HG03095 (cell line): ENCODE results near the gene PDE9A.

Experiments used
- ATAC-seq: cut with Tn5 transposase; IDR thresholded peaks from one replicate; pipeline ENCODE4 v1.9.1; 2021; ENCODE audit warnings: moderate library complexity; ENCODE audit not compliant: unreplicated experiment

Gene PDE9A

DNA sequence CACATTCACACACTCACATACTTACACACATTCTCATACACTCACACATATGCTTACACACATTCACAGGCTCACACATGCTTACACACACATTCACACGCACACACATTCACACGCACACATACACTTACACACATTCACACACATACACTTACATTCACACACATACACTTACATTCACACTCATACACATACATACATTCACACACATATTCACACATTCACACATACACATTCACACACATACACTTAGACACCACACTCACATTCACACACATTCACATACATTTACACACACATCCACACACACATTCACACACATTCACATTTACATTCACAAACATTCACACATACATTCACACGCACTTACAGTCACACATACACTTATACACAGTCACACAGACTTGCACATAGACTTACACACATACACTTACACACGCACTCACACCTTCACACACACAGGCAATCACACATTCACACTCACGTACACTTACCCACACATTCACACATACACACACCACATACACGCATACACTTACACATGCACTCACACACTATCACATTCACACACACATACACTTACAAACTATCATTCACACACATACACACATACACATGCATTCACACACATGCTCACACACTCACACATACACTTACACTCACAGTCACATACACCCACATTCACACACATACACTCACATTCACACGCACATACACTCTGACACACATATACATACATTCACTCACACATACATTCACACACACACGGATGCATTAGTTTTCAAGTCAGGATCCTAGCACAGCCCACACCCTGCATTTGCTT, 16.8 kb downstream of the PDE9A start:
- ATAC-seq, result no peak

DNA sequence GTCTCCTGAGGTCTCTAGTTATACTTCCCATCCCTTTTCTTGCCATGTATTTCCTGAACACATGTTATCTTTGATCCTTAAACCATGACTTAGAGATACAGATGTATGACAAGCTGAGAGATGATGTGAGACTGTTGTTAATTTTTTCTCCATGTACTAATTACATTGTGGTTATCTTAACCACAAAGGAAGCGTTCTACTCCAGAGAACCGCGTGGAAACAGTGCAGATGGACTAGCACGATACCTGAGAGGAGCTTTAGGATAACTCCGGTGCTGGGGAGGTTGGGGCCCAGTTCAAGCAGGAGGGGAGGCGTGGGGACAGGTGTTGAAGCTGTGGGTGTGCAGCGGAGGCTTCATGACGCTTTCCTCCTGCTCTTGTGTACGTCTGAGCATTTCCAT, 17.5 kb downstream of the PDE9A start:
- no peak for ATAC-seq

DNA sequence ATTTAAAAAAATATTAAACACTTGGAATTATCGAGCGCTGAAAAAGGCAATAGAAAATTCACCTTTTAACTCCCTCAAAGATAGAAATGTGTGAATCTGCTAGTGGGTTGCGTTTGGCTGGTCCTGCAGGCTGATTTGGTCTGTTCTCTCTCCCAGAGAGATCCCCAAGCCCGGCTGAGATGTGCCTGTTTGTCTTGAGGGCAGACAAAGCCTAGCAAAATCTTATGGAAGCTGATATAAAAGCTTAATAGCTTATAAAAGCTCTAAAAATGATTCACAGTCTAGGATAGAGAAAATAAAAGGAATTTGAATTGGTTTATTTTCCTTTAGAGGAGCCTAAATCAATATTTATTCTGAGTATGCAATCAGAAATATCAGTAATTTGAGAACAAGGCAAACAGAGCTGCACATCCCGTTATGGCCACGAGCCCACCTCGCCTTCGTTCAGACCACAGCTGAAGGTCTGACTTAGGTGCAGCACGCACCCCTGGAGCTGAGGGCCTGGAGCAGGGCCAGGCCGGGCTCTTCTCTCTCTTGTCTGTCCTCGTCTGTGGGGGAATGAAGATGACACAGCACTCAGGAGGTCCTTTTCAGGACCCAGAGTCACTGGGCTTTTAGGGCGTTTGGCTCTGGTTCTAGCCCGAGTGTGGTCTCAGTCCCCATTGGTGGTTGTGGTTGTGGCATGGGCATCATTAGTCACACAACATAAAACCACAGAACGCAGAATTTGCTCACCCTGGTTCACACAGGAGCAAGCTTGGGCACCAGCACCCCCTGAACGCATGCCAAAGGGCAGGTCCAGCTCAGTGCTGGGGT, 18.6 kb downstream of the PDE9A start:
- no peak for ATAC-seq

DNA sequence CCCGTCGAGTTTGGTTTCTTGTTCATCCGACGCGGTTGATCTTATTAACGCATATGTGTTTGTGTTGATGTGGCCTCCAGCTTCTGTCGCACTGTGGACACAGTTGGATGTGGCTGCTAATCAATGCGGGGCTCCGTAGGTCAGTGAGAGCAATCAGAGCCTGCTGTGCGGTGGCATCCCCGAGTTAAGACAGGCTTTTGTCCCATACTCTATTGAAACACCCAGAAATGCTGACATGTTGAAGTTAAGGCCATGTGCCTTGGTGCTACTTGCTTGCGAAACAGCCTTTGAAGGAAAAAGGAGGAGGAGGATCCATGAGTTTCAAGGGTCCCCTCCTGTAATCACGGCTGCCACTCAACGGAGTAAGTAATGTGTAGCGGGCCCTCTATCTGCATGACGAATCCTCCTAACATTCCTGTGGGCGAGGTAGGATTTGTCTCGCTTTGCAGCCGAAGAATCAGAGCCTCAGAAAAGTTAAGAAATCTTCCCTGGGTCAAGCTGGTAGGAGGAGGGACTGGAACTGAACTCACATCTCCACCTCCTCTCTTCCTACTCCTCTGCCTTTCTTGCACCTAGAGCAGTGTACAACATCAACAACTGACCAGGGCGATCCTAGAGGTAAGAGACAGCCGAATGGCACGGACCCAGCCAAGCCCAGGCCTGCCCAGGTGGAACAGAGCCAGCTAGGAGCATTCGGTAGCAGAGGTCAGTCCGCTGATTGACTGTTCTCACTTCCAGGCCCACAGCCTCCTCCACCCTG, 19.5 kb downstream of the PDE9A start:
- ATAC-seq, result no peak

DNA sequence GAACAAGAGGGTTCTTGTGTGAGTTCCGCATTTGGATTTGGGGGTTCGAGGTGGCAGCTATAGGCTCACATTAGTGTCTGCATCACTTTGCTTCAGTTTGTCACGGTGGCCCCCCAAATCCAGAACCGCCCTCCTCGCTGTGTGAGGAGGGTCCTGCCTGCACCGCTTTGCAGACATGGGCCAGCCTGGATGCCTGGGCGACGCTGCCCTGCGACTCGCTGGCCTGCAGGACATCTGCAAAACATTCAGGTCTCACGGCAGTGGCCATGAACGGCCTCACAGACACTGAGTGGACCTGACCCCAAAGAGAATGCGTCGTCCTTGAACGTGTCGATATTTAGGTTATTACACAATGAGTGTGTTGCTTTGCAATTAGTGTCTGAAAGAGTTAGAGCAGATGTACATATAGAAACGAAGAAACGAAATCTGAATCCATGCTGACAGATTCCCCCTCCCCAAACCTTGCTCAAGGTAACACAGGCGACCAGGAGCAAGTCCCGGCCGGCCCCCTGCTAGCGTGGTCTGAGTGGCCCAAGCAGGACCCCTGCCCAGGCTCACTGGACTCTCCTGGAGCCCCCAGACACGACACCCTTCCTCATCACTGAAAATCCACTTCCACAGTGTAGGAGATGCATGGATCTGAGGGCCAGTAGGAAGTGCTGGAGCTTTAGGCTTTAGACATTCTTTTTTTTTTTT, 20.4 kb downstream of the PDE9A start:
- ATAC-seq, result no peak

DNA sequence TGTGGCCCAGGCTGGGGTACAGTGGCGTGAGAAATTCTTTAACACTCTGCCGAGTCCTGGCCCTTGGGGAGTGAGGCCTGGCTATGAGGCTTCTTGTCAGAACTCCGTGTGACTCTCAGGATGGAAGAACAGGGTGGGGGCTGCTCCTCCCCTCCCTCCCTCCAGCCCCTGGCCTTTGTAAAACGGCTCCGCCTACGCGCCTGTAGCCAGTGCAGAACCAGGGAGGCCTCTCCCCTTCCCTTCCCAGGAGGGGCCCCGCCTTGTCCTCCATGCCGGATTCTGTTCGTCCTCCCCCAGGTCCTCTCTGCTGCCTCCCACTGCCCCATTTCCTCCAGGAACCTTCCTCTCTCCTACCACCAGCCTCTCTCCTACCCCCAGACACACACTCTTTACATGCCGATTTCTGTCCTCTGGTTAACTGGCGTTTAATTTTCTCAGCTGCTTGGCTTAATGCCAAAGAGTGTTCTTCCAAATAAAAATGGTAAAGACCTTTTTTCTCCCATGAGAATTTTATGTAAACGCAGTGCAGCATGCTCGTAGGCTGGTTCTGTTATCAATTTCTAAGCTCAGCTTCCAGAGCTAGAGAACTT, 21.0 kb downstream of the PDE9A start:
- no peak for ATAC-seq

DNA sequence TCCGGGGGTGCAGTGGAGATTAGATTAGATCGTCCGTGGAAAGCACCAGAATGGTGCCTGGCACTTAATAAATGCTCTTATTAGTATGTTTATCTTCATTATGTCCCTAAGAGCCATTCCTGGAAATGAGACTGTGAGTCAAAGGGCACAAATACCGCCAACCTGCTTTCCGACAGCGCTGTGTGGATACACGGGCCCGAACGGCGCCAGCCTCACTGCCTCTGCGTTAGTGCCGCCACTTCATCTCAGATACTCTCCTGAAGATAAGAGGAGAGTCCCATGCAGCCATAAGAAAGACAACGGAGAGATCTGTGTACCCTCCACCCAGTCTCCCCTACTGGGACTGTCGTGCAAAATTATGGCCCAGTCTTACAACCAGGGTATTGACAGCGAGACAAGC, 22.0 kb downstream of the PDE9A start:
- no peak for ATAC-seq

DNA sequence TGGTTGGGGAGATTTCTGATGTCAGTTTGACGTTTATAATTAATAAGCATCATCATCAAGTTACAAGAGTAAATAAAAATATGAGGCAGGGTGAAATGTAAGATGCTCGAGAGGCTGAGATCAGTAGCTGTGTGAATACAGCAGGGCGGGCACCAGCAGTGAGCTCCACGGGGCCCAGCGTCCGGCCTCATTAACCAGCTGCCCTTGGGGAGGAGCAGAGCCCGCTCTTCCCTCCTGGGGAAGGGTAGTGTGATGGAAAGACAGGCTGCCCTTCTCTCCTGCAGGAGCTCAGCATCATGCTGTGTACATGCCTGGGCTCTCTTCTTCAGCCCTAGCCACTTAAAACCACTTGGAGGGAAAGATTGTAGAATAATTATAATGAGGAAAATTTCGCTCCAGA, 23.4 kb downstream of the PDE9A start:
- ATAC-seq, result no peak

DNA sequence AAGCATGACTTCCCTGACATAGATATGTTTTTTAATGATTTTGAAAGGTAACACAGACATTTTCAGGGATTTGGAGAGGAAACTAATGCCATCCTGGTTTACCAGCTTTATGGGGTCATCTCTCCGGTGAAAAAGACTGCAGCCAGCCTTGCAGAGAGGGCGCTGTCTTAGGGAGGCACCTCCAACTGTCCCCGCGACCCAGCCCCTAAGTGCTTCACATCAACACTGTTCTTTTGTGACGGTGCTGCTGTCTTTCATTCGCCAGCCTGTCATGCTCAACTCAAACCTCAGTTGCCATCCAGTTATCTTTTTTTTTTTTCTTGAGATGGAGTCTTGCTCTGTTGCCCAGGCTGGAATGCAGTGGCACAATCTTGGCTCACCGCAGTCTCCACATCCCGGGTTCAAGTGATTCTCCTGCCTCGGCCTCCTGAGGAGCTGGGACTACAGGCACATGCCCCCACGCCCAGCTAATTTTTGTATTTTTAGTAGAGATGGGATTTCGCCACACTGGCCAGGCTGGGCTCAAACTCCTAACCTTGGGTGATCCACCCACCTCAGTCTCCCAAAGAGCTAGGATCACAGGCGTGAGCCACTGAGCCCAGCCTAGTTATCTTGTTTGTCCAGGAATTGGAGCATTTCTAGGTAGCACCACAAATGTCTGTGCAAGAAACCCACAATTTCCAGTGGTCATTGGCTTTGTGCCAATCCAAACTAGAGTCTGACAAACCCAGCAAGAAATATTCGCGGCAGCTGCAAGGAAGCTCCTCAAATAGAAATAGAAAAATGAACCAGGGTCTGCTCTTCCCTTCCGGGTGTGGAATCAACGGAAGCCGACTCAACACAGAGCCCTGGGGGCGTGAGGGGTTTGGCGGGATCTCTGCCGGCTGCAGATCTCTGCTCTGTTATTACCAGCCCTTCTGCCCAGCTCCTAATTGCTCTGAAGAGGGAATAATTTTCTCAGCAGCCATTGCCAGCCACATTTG, 24.2 kb downstream of the PDE9A start:
- ATAC-seq, result no peak

DNA sequence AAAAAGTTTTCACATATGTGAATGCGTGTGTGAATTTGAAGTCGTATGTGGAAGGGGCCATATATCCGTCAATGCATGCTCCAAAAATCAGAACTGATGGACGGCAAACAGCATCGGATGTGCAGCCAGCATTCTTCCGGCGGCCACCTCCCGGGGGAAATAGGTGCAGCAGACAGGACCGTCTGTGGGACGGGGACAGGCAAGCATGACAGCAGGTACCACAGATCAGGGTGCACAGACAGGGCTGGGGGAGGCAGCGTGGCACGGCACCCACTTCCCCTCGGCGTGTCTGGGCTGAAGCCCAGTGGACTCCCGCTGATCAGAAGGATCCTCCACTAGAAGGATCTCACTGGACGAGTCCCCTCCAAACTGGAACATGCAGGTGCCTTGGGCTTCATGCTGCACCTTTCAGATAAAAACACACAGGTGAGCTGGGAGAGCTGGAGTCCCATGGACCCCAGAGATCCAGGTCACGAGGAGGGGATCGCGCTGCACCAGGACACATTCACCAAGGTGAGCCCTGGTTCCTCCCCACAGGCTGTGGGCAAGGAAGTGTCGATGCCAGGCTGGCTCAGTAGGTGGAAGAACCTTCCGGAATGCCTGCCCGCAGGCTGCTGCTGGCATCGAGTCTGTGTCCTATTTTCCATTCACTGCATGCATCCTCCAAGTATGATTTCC, 25.3 kb downstream of the PDE9A start:
- ATAC-seq, result no peak

DNA sequence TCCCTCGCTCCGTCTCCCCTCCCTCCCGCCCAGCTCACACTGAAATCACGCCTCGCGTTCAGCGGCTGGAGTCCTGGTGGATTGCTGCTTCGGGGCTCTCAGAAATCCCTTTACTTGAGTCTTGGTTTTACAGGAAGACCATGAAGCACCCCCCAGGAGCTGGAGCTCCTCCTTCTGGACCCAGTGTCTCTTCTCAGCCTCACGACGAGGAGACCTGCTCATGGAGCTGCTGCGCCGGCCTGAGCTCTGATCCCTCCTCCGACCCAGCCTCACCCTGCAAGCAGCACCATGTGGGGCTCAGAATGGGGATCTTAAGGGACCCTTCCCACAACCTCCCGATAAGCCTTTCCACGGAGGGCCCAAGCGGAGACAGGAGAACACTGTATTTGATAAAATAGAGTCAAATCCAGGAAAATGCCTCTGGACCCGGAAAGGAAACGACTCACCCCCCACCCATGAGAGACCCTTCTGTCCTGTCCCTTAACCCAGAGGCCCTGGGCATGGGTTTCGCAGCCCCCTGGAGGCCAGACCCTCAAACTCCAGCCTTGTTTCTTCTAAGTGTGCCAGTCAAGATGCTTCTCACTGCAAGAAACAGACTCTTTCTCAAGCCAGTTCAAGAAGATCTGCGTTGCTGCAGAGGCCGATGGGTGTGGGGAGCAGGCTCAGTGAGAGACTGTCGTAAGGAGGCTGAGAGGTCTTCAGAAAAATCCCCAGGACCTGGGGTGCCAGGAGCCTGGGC, 26.1 kb downstream of the PDE9A start:
- ATAC-seq, result no peak

DNA sequence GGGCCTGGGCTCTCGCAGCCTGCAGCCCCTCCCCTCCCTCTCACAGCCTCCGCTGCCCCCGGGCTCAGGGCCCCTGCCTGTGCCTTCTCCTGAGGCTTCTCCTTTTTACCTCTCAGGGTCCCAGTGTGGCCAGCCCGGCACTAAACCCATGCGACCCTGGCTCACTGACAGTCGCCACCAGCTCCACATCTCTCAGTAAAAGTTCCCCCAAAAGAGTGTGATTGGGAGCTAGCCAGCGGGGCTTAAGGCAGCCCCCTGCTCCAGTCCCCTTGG, 26.6 kb downstream of the PDE9A start:
- no peak for ATAC-seq

DNA sequence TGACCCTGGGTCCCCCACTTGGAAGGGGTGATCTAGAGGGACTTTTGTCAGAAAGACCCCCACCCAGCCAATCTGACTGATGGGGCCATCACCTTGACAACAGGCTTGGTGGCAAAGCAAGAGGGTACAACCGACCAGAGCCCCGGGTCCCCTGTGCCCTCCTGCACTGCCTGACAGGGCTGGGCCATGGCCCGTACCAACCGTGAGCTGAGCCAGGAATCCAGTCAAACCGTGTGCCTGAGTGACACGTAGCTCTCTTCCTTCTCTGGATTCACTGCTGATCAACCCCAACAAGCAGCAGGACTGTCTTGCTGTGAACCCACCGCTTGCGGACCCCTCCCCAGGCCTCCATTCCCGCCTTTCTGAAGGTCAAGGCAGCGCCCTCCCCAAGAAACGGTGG, 27.0 kb downstream of the PDE9A start:
- no peak for ATAC-seq

DNA sequence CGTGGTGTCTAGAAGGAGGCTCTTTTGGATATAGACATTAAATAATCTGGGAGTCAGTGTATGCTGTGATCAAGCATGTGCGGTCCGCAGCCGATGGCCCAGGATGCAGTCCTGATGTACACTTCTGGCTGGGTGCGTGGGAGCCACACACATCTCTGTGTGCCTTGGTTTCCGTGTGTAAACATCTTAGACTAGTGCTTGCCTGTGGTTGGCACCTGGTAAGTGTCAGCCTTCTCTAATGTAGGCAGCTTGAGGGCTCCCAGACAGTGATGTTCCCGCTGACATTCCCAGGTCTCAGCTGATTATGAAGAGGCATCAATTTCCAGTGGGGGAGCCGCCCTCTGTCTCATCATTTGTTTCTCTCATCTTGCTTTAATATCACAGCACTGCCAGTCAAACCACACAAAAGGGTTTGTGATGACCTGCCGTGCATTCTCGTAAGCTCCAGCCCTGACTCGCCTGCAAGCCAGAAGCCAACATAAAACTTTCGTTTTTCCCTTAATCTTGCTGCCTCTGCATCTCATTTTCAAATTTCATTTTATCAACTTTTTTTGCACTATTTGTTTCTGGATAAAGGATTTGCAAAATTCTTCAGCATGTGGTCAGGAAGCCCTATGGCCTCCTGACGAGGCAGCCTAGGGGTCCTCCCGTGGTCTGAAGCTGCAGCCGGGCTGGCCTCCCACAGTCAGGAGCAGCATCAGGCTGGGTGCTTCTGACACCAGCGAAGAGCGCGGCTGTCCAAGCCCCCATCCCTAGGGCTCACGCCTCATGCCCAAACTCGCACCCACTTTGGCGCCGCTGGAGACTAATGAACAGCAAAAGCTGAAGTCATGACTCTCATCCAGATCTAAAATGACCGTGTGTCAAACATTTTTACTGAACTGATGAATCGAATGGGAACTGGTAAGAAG, 28.1 kb downstream of the PDE9A start:
- no peak for ATAC-seq

DNA sequence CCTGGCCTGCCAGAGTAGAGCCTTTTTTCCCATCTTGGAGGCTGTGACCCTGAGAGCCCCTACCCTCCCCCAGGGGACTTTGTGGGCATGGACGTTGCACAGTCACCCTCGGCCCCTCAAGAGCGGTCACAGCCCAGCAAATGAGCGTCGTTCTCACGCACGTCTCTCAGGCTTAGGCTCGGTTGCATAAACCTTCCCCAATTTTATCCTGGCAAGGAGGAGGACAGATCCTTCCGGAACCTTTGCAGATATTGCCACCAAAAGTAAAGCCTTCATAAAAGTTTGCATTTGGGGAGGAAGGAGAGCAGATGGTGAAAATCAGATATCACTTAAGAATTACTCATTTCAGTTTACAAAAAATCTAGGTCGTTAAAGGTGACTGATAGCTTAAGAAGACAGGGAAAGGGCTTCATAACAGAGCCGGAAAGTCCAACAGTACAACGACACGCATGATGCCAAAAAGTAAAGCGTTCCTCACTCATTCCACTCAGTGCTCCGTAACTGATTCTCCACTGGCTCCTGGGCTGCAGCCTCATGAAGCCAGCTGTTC, 29.3 kb downstream of the PDE9A start:
- ATAC-seq, result no peak

DNA sequence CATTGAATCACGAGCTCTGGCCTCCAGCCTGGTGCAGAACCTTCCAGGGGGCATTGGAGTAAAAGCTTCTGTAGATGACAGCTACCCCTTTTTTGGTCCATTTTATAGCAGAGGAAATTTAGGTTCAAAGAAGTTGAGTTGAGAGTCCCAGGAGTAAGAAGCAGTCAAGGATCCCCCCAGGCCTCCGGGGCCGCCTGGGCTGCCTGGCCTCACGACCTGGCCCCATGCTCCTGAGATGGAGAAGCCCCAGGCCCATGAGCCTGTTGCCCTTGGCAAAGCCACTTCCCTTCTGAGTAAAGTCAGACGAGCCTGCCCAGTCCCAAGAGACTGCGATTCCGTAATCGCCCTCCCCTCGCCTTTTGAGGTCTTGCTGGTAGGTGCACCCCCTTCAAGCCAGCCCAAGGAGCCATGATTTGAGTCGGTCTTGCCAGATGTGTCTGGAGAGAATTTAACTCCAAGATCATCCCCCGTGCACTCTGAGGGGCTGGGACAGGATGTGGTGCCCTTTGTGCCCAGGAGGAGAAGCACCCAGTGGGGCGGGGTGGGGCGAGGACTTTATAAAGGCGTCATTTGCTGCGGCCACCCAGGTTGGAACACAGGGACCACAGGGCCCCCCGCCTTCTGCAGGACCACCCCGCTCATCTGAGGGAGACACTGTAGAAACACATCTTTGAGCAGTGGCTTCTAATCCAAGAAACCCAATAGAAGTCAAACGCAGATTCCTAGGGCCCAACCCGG, 30.1 kb downstream of the PDE9A start:
- ATAC-seq, result no peak
